Vagina (tissue), 2 donors: ENCODE measurements around the gene SRXN1.

Experiments used
- POLR2A ChIP-seq, 2 donors: fragments of 450-650 bp; IDR thresholded peaks; one replicate each; pipeline ENCODE4 v1.6.1; 2017; ENCODE audit warnings: antibody characterized with exemption in 2 of 2, mild to moderate bottlenecking in 2 of 2, moderate library complexity in 2 of 2
- POLR2AphosphoS5 ChIP-seq, 2 donors: sonication (generic); formaldehyde crosslinking; IDR thresholded peaks; one replicate each; pipeline ENCODE4 v1.9.0; 2017; ENCODE audit warnings: antibody characterized with exemption in 2 of 2, mild to moderate bottlenecking in 2 of 2, low read depth in 1 of 2; ENCODE audit not compliant: insufficient read depth in 1 of 2
- TF ChIP-seq, protein P1 (sequence below), 3 experiments: fragments of 450-650 bp in 2 of 3; fragments of 200-600 bp in 1 of 3; sonication (generic) in 1 of 3; IDR thresholded peaks; one replicate each; pipeline ENCODE4 v1.5.1; 2017 to 2019; ENCODE audit warnings: antibody characterized with exemption in 3 of 3, mild to moderate bottlenecking in 2 of 3, moderate library complexity in 2 of 3

DNA sequence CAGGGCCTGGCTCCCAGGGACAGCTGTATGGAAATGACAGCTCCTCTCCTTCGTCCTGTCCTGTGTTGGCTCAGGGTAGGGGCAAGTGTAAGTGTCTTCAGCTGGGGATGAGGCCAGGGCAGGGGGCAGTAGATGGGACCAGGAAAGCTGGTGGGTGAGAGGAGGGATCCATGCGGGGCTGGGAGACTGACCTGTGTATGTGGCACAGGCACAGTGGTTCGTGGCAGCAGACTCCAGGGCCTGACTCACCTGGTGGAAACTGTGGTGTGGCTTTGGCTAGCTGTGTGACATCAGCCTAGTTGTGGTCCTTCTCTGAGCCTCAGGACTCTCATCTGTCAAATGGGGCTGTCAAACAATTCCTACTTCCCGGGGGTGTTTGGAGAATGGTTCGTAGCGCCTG, 36.3 kb upstream of the SRXN1 start:
- no peak for TF ChIP-seq POLR2AphosphoS5 (IDR thresholded peaks at IDR 0.05; ENCODE audit: insufficient read depth in 1 of 2, low read depth in 1 of 2)
- TF ChIP-seq, protein P1, sequence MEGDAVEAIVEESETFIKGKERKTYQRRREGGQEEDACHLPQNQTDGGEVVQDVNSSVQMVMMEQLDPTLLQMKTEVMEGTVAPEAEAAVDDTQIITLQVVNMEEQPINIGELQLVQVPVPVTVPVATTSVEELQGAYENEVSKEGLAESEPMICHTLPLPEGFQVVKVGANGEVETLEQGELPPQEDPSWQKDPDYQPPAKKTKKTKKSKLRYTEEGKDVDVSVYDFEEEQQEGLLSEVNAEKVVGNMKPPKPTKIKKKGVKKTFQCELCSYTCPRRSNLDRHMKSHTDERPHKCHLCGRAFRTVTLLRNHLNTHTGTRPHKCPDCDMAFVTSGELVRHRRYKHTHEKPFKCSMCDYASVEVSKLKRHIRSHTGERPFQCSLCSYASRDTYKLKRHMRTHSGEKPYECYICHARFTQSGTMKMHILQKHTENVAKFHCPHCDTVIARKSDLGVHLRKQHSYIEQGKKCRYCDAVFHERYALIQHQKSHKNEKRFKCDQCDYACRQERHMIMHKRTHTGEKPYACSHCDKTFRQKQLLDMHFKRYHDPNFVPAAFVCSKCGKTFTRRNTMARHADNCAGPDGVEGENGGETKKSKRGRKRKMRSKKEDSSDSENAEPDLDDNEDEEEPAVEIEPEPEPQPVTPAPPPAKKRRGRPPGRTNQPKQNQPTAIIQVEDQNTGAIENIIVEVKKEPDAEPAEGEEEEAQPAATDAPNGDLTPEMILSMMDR (IDR thresholded peaks at IDR 0.05), result no peak
- no peak for TF ChIP-seq POLR2A (IDR thresholded peaks at IDR 0.05)
